ENCODE results near the gene TRAPPC14. TPM values are rescaled to one million over a fixed set of nuclear protein-coding genes. Genes with fewer than 3 reads are reported as not detected.
A peak's percentile ranks its signal among the peaks of the same experiment; 100 is the strongest.
"Not testable (repeated sequence)": the region's sequence is repeated elsewhere in the genome, so short reads cannot be mapped to it uniquely, and the experiment has no call there.

TRAPPC14 gene
- total RNA-seq, 2 experiments from 2014 or later, result 21.2 to 21.6 TPM

DNA sequence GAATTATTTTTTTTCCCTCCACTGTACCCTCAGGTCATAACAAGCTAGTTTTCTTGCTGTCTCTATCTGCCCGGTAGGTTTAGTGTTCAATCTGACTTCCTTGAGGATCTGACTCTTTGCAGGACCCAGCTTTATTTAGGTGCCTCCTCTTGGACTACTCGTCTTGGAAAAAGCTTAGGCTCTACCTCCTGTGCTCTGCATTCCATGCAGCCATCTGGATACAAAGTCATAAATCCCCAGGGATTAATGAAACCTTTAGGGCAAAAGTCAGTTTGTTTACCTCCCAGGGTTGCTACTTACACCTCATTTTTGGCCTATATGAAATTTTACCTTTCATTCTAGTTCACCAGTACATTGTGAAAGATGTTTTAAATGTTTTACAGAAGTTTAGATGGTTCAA lies 27.2 kb upstream of the TRAPPC14 start:
- CTCF ChIA-PET, result interaction anchor here (0.6 to 2.0 kb wide), 3 partner anchors 17 to 31 kb away, joined by 3 to 7 read pairs (median 4); partner anchors contain the start of gene GAL3ST4
- peaks cover 37% of the 10 kb centered on the region for H3K4me1 Mint-ChIP-seq (ENCODE audit: low read depth)
- no peak overlapping the region for H3K4me3 Mint-ChIP-seq
- peaks cover 5% of the 10 kb centered on the region for H3K36me3 Mint-ChIP-seq (ENCODE audit: low read depth)
- H3K9me3 Mint-ChIP-seq, result no peaks in the 10 kb centered on the region
- H3K27ac Mint-ChIP-seq, result no peak overlapping the region
- no peaks in the 10 kb centered on the region for H3K27me3 Mint-ChIP-seq (ENCODE audit: low read depth)
- DNase-seq, result no peak
- intact Hi-C loops (cut with micrococcal nuclease), result no loop called here

DNA sequence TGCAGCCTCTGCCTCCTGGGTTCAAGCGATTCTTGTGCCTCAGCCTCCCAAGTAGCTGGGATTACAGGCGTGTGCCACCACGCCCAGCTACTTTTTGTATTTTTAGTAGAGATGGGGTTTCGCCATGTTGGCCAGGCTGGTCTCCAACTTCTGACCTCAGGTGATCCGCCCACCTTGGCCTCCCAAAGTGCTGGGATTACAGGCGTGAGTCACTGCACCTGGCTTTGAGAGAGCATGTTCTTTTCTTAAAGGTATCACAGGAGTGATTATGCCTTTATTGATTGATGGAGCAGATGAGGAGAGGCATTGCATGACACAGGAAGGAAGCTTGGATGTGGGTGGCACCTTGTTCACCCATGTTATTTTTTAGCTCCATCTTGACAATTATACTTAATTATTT lies 24.6 kb upstream of the TRAPPC14 start:
- H3K4me3 Mint-ChIP-seq; H3K9me3 Mint-ChIP-seq; H3K27ac Mint-ChIP-seq; H3K36me3 Mint-ChIP-seq (ENCODE audit: low read depth); H3K27me3 Mint-ChIP-seq (ENCODE audit: low read depth); DNase-seq; intact Hi-C loops (cut with micrococcal nuclease): not testable (repeated sequence)
- peaks cover 31% of the 10 kb centered on the region for H3K4me1 Mint-ChIP-seq (ENCODE audit: low read depth)
- CTCF ChIA-PET, result interaction anchor here (0.7 kb wide), 1 partner anchor 50 kb away, joined by 3 read pairs; no protein-coding TSS in a partner anchor

DNA sequence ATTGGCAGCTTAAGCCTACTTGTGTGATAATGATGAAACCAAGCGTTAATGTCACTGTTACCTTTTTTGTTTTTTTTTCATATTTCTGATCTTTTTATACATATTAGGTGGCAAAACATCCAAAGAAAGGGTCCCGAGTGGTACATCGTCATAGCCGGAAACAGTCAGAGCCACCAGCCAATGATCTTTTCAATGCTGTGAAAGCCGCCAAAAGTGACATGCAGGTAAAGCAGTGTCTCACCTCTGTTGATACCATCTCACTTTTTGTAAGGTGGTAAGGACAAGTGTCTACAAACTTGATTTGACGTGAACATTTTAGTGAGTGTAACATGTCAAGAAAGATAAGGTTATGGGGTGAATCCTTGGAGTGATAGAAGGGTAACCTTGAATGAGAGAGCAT lies 24.1 kb upstream of the TRAPPC14 start:
- H3K27me3 Mint-ChIP-seq (ENCODE audit: low read depth); H3K9me3 Mint-ChIP-seq; intact Hi-C loops (cut with micrococcal nuclease); H3K36me3 Mint-ChIP-seq (ENCODE audit: low read depth); H3K4me3 Mint-ChIP-seq; H3K27ac Mint-ChIP-seq: not testable (repeated sequence)
- CTCF ChIA-PET, result interaction anchor here (1.3 kb wide), 1 partner anchor 44 kb away, joined by 4 read pairs; no protein-coding TSS in a partner anchor
- H3K4me1 Mint-ChIP-seq (ENCODE audit: low read depth), result peaks cover 35% of the 10 kb centered on the region
- DNase-seq, result peak; percentile 33

DNA sequence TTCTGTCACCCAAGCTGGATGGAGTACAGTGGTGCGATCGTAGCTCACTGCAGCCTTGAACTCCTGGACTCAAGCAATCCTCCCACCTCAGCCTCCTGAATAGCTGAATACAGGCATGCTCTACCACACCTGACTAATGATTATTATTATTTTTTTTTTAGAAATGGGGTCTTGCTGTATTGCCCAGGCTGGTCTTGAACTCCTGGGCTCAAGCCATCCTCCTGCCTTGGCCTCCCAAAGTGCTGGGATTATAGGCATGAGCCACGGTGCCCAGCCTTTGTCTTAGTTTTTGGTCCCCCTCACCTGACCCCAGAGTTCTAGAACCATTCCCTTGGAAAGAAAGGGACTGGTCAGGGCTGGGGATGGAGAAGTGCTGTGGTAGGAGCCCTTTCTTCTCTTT lies 21.6 kb upstream of the TRAPPC14 start:
- Mint-ChIP-seq H3K4me3 (peak overlapping the region; percentile 44), H3K27ac (peak overlapping the region; percentile 72), H3K4me1 (ENCODE audit: low read depth) (peaks cover 49% of the 10 kb centered on the region)
- CTCF ChIA-PET, result interaction anchor here (0.6 to 4.3 kb wide), 6 partner anchors 9 to 190 kb away, joined by 3 to 30 read pairs (median 4); no protein-coding TSS in a partner anchor
- DNase-seq; H3K36me3 Mint-ChIP-seq (ENCODE audit: low read depth); intact Hi-C loops (cut with micrococcal nuclease); H3K27me3 Mint-ChIP-seq (ENCODE audit: low read depth); H3K9me3 Mint-ChIP-seq: not testable (repeated sequence)

DNA sequence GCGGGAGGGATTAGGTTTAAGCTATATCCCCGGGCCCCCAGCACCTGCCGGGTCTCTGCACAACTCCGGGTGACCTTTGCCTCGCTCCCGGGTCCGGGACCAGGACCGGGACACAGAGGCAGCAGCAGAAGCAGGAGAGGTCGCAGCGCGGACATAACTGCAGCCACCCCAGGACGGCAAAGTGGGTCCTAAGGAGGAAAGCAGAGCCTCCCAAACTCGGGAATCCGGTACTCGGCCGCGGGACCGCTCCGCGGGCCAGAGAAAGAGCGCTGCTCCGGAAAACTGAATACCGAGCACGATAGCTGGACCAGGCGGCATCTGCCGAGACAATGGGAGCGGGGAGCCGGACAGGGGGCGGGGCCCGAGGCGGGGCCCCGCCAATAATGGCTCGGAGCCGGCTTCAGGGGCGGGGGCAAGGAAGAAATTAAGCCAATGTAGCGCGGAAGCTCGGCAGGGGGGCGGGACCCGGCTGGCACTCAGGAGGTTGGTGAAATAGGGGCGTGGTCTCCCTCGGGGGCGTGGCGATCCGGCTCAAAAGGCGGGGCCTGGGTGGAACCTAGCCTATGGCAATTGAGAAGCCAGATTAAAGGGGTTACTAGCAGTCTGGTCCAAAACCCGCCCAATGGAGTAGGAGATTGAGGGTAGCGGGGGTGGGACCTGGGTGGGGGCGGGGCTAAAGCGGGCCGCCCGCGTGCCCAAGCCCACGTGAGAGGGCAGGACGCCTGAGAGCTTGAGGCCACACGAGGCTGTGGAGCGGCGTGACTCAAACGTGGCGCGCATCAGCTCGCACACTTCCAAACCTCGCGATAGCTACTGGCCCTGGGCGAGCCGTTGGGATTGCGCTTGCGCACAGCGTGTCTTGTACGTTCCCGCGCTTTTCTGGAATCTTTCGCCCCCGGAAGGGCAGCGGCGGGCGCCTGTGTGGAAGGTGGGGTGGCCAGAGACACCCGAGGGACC lies 18.8 kb upstream of the TRAPPC14 start, which contains the start of the genes GPC2 and STAG3:
TSS of gene GPC2 (minus strand) at position 337 of the 957 bp plus-strand sequence. CDS start at position 155, 182 bp downstream.
TSS of gene STAG3 (plus strand) at position 874 of the 957 bp plus-strand sequence. CDS start 2,639 bp downstream, outside the sequence.
- H3K27ac Mint-ChIP-seq, result peak within 1 kb of the TSS; percentile 30
- H3K36me3 Mint-ChIP-seq (ENCODE audit: low read depth), result peaks cover 2% of the 10 kb centered on the region
- peak; percentile 99 for DNase-seq
- intact Hi-C loops (cut with micrococcal nuclease), result loop anchor here (1.0 to 5.0 kb wide), 6 partner anchors 9 to 251 kb away; partner anchors contain the start of genes AP4M1, GAL3ST4, LAMTOR4 and MCM7
- H3K4me3 Mint-ChIP-seq, result peak within 1 kb of the TSS; percentile 80
- CTCF ChIA-PET, result interaction anchor here (0.6 to 4.3 kb wide), 5 partner anchors 11 to 160 kb away, joined by 3 to 30 read pairs (median 4); no protein-coding TSS in a partner anchor
- no peaks in the 10 kb centered on the region for H3K9me3 Mint-ChIP-seq
- H3K27me3 Mint-ChIP-seq (ENCODE audit: low read depth), result no peaks in the 10 kb centered on the region
- H3K4me1 Mint-ChIP-seq (ENCODE audit: low read depth), result peaks cover 43% of the 10 kb centered on the region

DNA sequence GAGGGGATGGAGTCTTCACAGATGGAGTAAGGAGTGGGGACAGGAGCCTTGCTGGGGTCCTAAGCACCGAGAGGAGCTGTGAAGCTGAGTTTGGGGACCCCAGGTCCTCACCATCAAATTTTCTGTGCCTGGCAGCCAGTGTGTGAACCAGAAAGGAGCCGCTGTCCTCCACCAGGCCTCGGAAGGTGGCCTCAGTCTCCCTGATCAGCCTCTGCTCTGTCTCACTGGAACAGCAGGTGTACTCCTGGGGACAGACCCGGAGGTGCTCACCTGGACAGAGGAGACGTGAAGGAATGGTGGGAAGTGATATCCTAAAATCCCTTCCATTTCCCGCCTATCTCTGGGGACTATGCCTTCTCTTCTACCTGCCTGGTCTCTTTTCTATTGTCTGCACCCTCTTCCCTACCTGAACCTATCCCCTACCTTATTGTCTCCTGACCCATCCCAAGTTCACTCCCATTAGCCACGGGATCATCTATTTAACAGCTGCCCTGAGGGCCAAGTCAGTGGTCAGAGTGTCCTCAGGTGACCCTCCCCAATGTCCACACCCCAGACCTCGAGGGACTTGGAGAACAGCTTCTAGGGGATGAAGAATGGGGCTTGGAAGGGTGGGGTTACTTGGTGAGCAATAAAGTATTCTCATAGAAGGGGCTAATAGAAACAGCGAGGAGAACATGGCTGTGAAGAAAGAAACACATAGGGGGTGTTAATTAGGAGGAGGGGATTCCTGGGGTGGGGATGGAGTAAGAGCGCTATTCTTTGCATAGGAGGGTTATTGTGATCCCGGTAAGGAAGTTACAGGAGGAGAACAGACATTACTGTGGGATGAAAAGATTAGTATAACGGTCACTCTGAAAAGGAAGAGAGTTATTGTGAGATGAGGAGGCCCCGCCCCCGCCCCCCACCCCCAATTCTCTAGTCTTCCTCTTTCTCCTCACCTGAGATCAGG lies 17.8 kb upstream of the TRAPPC14 start:
- no peak overlapping the region for H3K27ac Mint-ChIP-seq

DNA sequence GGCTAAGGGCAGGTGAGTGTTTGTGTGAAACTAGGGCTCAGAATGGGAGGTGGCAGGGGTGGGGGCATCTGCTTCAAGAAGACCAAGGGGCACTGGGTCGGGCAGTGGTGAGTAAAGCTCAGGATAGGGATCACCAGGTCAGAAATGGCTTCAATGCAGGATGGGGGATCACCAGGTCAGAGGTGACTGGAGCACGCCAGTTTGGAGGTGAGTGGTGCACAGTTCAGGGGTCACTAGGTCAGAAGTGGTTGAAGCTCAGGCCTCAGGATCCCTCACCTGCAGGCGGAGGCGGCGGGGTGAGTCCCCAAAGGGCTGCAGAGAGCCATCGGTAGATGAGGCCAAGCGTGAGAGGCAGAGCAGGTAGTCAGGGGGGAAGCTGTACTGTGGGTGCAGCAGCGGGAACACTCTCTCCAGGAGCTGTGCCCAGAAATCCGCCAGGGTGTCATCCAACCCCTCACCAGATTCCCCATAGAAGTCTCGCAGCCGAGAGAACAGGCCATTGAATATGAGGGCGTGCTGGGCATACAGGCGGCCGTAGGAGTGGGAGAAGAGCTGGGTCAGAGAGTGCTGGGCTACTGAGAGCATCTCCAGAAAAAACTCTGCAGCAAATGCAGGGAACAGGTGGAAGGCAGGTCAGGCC lies 16.9 kb upstream of the TRAPPC14 start:
- no peak for DNase-seq
- no peaks in the 10 kb centered on the region for H3K9me3 Mint-ChIP-seq
- no peaks in the 10 kb centered on the region for H3K27me3 Mint-ChIP-seq (ENCODE audit: low read depth)
- H3K36me3 Mint-ChIP-seq (ENCODE audit: low read depth), result peaks cover 1% of the 10 kb centered on the region
- CTCF ChIA-PET, result interaction anchor here (0.9 to 1.0 kb wide), 2 partner anchors 10 to 15 kb away, joined by 3 read pairs; no protein-coding TSS in a partner anchor
- peaks cover 32% of the 10 kb centered on the region for H3K4me1 Mint-ChIP-seq (ENCODE audit: low read depth)
- intact Hi-C loops (cut with micrococcal nuclease), result loop anchor here (5.0 kb wide), 2 partner anchors 37 to 97 kb away; no protein-coding TSS in a partner anchor
- no peak overlapping the region for H3K4me3 Mint-ChIP-seq
- no peak overlapping the region for H3K27ac Mint-ChIP-seq

More for the DNA sequence above, 17.8 kb upstream of the TRAPPC14 start:
- Mint-ChIP-seq H3K9me3 (no peaks in the 10 kb centered on the region), H3K27me3 (ENCODE audit: low read depth) (no peaks in the 10 kb centered on the region), H3K36me3 (ENCODE audit: low read depth) (no peaks in the 10 kb centered on the region), H3K4me3 (peak overlapping the region; percentile 80), H3K4me1 (ENCODE audit: low read depth) (peaks cover 35% of the 10 kb centered on the region)
- DNase-seq, result no peak
- intact Hi-C loops (cut with micrococcal nuclease), result loop anchor here (1.0 to 5.0 kb wide), 6 partner anchors 8 to 252 kb away; partner anchors contain the start of genes AP4M1, GAL3ST4, LAMTOR4 and MCM7
- CTCF ChIA-PET, result interaction anchor here (0.9 to 4.3 kb wide), 4 partner anchors 11 to 46 kb away, joined by 3 to 30 read pairs (median 3); no protein-coding TSS in a partner anchor

DNA sequence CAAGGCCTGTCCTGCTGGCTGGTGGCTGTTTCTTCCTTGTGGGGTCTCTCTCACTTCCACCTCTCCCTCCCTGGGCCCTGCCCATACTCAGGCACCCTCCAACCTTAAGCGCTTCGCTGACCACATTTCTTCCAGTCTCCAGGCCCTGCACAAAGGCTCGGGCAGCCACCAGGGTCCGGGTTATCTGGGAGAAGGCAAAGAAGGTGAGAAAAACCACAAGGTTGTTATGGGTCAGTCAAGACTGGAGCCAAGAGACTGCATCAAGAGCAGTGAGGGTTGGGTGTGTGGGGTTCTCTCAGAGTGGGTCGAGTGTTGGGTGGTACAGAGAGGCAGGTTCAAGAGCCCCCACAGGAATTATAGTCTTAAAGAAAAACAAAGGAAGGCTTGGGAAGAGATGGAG lies 16.1 kb upstream of the TRAPPC14 start:
- H3K27me3 Mint-ChIP-seq (ENCODE audit: low read depth), result no peaks in the 10 kb centered on the region
- H3K4me1 Mint-ChIP-seq (ENCODE audit: low read depth), result peaks cover 37% of the 10 kb centered on the region
- no peak for DNase-seq
- peaks cover 1% of the 10 kb centered on the region for H3K36me3 Mint-ChIP-seq (ENCODE audit: low read depth)
- intact Hi-C loops (cut with micrococcal nuclease), result no loop called here
- no peak overlapping the region for H3K4me3 Mint-ChIP-seq
- no peak overlapping the region for H3K27ac Mint-ChIP-seq
- CTCF ChIA-PET, result no interaction called here
- H3K9me3 Mint-ChIP-seq, result no peaks in the 10 kb centered on the region

DNA sequence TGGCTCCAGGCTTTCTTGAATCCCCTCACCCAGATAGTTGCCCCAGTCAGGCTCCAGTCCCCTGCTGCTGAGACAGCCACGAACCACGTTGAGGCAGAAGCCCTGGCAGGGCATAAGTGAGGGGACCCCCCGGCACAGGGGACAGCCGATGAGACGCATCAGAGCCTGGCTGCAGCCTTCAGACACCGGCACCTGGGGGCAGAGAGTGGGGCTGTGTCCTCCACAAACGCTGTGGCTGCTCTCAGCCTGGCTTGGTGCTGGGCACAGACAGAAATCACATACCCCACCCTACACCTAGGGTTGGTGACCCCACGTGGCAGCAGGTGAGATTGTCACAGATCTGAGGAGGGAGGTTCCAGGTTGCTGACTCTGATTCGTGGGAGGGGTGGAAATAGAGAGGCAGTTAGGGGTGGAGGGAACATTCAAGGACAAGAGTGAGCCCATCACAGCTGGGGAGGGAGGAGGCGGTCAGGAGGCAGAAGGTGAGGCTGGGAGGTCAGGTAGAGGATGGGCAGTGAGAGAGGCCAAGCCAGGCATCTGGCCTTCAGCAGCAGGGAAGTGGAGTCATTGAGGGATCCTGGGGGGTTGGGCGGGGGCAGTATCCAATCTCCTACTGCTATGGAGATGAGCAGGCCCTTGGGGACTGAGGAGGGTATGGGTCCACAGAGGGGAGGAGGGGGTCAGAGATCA lies 15.4 kb upstream of the TRAPPC14 start:
- H3K27ac Mint-ChIP-seq, result peak overlapping the region; percentile 26

DNA sequence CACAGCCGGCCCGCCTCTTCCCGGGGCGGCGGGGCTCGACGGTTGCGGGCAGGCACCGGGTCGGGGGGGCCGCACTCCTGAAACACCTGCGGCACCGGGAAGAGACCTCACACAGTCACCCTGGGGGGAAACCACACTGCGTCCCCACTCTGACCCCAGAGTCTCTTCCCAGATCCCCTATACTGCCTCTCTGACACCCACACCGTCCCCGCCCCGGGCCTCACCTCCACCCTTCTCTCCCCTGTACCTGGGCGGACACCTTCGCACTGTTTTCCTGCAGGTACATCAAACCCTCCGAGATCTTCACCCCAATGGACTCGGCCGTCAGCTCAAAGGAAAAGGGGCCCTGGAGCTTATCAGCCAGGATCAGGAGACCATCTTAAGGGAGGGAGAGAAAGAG lies 13.3 kb upstream of the TRAPPC14 start:
- intact Hi-C loops (cut with micrococcal nuclease), result no loop called here
- CTCF ChIA-PET, result interaction anchor here (0.6 kb wide), 2 partner anchors 24 to 720 kb away, joined by 4 to 5 read pairs; no protein-coding TSS in a partner anchor
- Mint-ChIP-seq H3K27me3 (ENCODE audit: low read depth) (no peaks in the 10 kb centered on the region), H3K27ac (no peak overlapping the region), H3K4me3 (peak overlapping the region; percentile 71), H3K4me1 (ENCODE audit: low read depth) (peaks cover 59% of the 10 kb centered on the region), H3K36me3 (ENCODE audit: low read depth) (peaks cover 1% of the 10 kb centered on the region), H3K9me3 (no peaks in the 10 kb centered on the region)
- DNase-seq, result no peak

More for the DNA sequence above, 15.4 kb upstream of the TRAPPC14 start:
- Mint-ChIP-seq H3K9me3 (no peaks in the 10 kb centered on the region), H3K4me1 (ENCODE audit: low read depth) (peaks cover 44% of the 10 kb centered on the region), H3K36me3 (ENCODE audit: low read depth) (peaks cover 1% of the 10 kb centered on the region), H3K27me3 (ENCODE audit: low read depth) (no peaks in the 10 kb centered on the region), H3K4me3 (no peak overlapping the region)
- CTCF ChIA-PET, result no interaction called here
- intact Hi-C loops (cut with micrococcal nuclease), result no loop called here
- DNase-seq, result no peak

All from activated naive CD4-positive, alpha-beta T cell treated with anti-CD3 and anti-CD28 coated beads for 36 hours (primary cell).